Heart left ventricle (tissue), 13 donors: ENCODE measurements around the gene WDR7.

Experiments used
- CTCF ChIP-seq, 12 donors: fragments of 200-600 bp; sonication (generic) in 4 of 12; IDR thresholded peaks; one replicate each; pipeline versions ENCODE4 v1.5.0 to v1.8.0; 2018 to 2022; ENCODE audit warnings: antibody characterized with exemption in 12 of 12, mild to moderate bottlenecking in 5 of 12
- POLR2A ChIP-seq, 2 donors: fragments of 450-650 bp; IDR thresholded peaks; one replicate each; pipeline ENCODE4 v1.6.1; 2017; ENCODE audit warnings: antibody characterized with exemption in 2 of 2, mild to moderate bottlenecking in 2 of 2, moderate library complexity in 2 of 2
- donor health status: ischemic (EF 13 %, LVEDD 7.1; RV severe dilation, severe dysfunction).
- donor health status: DM: no; HTN: yes; CAD: no.
- donor health status: DM: no; HTN: no; CAD: no.
- donor health status: ischemic (EF 25% LVEDD 6.9; RV normal size, moderate dysfunction).
- donor health status: ischemic (EF 25% LVEDD 5.7; RV mildly dilated, moderate dysfunction).
- donor health status: ischemic (EF 35%, LVEDD 5.7; RV mildly dilated, moderate dysfunction).
- donor health status: nonischemic (EF 11% LVEDD 7.7; RV severe dilation, severe dysfunction).
- donor health status: DM: yes; HTN: yes; CAD: no.
- donor health status: PGD.
- donor health status: ischemic (EF 29% LVEDD 5.4; RV normal size, mild dysfunction).
- donor health status: nonischemic (EF 23%, LVEDD 6.1; RV moderate dilation, normal function).

DNA sequence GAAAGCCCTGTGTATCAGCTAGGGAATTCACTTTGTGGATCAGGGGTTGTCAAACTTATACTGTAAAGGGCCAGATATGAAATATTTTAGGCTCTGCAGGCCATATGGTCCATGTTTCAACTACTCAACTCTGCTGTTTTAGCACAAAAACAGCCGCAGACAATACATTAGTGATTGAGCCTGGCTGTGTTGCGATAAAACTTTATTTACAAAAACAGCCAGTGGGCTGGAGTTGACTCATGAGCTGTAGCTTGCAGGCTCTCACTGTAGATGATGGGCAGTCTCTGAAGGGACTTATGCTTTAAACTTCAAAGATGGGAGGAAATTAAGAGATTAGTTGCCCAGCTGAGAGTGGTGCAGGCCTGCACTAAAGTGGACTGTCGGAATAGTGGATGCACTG lies 33.1 kb downstream of the WDR7 start:
- TF ChIP-seq CTCF (IDR thresholded peaks at IDR 0.05) (no peak), POLR2A (IDR thresholded peaks at IDR 0.05) (no peak)
